NCI-H2227 (cell line): ENCODE measurements around the gene ZNF660.

ENCODE experiments used
- DNase-seq: peaks from one replicate; lab custom pipeline; 2025; ENCODE audit not compliant: unreplicated experiment; lab: John Stamatoyannopoulos, UW

Gene ZNF660

DNA sequence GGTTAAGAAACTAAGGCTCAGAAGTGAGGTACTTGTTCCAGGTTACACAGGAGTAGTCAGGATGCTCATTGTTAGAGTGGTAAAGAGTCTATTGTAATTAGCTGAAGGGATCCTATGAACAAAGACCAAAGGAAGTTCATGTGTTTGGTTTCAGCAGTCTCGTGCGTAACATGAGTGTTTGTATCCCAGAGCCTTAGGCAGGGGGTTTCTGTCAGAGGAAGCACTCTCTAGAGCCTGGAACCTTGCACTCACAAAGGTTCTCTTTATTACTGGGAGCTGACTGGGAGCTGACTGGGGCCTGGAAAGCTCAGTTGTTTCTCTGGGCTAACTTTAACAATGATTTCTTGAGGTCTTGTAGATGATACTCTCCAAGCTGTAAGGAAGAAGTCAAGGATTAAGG lies 44.0 kb downstream of the ZNF660 start:
- DNase-seq = no peak

DNA sequence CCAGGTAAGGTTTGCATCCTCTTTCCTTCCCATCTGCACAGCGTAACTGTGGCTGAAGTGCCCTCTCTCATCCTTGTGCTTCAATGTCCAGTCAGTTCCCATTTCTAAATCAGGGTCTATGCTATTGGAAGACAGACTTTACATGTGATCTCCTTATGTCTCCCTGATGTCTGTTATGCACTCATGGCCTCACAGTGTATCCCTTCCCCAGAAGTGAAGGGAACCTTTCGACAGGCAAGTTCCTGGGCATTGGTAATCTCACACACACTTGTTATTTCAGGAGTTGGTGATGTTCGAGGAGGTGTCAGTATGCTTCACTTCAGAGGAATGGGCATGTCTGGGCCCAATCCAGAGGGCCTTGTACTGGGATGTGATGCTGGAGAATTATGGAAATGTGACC lies 47.4 kb downstream of the ZNF660 start:
- no peak for DNase-seq

DNA sequence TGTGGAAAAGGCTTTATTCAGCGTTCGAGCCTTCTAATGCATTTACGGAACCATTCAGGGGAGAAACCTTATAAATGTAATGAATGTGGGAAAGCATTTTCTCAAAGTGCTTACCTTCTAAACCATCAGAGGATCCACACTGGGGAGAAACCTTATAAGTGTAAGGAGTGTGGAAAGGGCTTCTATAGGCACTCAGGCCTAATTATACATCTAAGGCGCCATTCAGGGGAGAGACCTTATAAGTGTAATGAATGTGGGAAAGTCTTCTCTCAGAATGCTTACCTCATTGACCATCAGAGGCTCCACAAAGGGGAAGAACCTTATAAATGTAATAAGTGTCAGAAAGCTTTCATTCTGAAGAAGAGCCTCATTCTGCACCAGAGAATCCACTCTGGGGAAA lies 57.6 kb downstream of the ZNF660 start:
- no peak for DNase-seq

DNA sequence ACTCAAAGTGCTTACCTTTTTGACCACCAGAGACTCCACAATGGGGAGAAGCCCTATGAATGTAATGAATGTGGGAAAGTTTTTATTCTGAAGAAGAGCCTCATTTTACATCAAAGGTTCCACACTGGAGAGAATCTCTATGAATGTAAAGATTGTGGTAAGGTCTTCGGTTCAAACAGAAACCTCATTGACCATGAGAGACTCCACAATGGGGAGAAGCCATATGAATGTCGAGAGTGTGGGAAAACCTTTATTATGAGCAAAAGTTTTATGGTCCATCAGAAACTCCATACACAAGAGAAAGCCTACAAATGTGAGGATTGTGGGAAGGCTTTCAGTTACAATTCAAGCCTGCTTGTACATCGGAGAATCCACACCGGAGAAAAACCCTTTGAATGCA lies 58.3 kb downstream of the ZNF660 start:
- DNase-seq = no peak

DNA sequence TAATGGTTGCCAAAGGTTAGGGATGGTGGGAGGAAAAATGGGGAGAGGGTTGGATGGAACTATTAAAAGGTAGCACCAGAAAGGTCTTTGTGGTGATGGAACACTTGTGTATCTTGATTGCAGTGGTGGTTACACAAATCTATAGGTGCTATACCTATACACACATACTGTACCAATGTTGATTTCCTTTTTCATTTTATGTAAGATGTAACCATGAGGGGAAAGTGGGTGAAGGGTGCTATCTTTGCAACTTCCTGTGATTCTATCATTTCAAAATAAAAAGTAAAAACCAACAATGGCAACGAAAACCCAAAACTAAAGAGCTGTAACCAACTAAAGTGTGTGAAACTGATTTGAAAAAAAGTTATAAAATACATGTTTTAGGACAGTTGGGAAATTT lies 63.0 kb downstream of the ZNF660 start:
- DNase-seq = no peak

DNA sequence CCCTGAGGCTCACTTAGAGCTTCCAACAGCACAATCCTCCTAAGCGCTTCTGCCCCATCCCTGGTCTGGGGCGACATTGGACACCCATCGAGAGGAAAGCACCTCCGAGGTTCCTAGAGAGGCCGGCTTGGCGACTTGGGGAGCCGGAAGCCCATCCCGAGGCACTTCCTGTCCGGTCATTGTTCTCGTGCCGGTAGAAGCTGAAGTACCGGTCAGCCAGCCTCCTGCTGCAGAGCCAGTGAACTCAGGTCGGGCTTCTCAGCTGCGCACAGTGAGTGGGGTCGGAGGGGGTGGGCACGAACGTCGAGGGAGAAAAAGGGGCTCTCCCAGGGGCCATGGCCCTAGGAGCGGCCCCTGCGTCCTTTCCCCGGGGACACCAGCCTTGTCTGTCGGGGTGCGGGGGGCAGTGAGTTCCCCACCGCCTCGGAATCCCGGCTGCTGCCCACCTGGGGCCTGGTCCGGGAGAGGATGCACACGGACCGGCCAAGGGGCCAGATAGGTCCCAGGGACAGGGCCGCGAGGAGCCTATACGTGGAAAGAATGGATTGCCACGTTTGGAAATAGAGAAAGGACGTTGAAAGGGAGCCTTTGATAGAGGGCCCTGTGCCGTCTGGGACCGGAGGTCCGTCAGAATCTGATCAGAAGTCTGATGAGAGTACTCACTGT lies 63.9 kb downstream of the ZNF660 start, which contains the start of gene ZNF35:
Gene ZNF35 (plus strand): TSS at position 169 of the 666 bp plus-strand sequence. CDS start 2,336 bp downstream, outside the sequence.
- peak; percentile 90 for DNase-seq
